Measurements from ENCODE around the gene IL27RA.

The IL27RA gene

GRCh38 chr19:14073261-14073924, 41.8 kb downstream of the IL27RA start:
- H3K4me3 ChIP-seq (ENCODE audit: control insufficient read depth in 1 of 7, extremely low read depth in 1 of 7, insufficient read depth in 4 of 7, low read depth in 2 of 7, low read length in 6 of 7) = peak overlapping the region; percentile 58 to 83 (median 75)
- H3K4me1 ChIP-seq (ENCODE audit: control extremely low read depth in 1 of 4, control insufficient read depth in 4 of 4, insufficient read depth in 4 of 4, low read length in 3 of 4) = peaks cover 5 to 44% (median 38%) of the 10 kb centered on the region in 4 experiments
- under 1% methylated on average over 91 of the region's 106 CpGs for WGBS (ENCODE audit: insufficient coverage)
- H3K27ac ChIP-seq (ENCODE audit: insufficient read depth in 1 of 2, low read depth in 1 of 2, low read length in 2 of 2, poor library complexity in 1 of 2, severe bottlenecking in 2 of 2) = peak overlapping the region in 1 of 2 experiments; percentile 54
- POLR2A ChIA-PET = interaction anchor here (0.5 to 1.2 kb wide), 3 partner anchors 11 to 44 kb away, joined by 3 to 4 read pairs (median 4); no protein-coding TSS in a partner anchor
- H3K36me3 ChIP-seq (ENCODE audit: control insufficient read depth in 4 of 4, insufficient read depth in 4 of 4, low read length in 3 of 4) = no peaks in the 10 kb centered on the region
- CTCF ChIA-PET = interaction anchor here (0.7 to 7.2 kb wide), 18 partner anchors 8 to 204 kb away, joined by 3 to 102 read pairs (median 5); partner anchors contain the start of genes IL27RA, PALM3 and PRKACA
- H3K9me3 ChIP-seq (ENCODE audit: control extremely low read depth in 1 of 5, control insufficient read depth in 4 of 5, insufficient read depth in 2 of 5, low read depth in 1 of 5, low read length in 4 of 5) = no peaks in the 10 kb centered on the region
- peak; percentile 76 to 86 (median 86) for DNase-seq
- no peaks in the 10 kb centered on the region for H3K27me3 ChIP-seq (replicated peaks in 2 of 5; ENCODE audit: control insufficient read depth in 4 of 5, insufficient read depth in 5 of 5, low read length in 4 of 5)

GRCh38 chr19:14073925-14074838, 42.6 kb downstream of the IL27RA start:
- no peaks in the 10 kb centered on the region for H3K9me3 ChIP-seq (ENCODE audit: control extremely low read depth in 1 of 5, control insufficient read depth in 4 of 5, insufficient read depth in 2 of 5, low read depth in 1 of 5, low read length in 4 of 5)
- peaks cover 5 to 46% (median 38%) of the 10 kb centered on the region in 4 experiments for H3K4me1 ChIP-seq (ENCODE audit: control extremely low read depth in 1 of 4, control insufficient read depth in 4 of 4, insufficient read depth in 4 of 4, low read length in 3 of 4)
- peak overlapping the region; percentile 58 to 83 (median 75) for H3K4me3 ChIP-seq (ENCODE audit: control insufficient read depth in 1 of 7, extremely low read depth in 1 of 7, insufficient read depth in 4 of 7, low read depth in 2 of 7, low read length in 6 of 7)
- 2% methylated on average over 32 of the region's 44 CpGs for WGBS (ENCODE audit: insufficient coverage)
- H3K27me3 ChIP-seq (replicated peaks in 2 of 5; ENCODE audit: control insufficient read depth in 4 of 5, insufficient read depth in 5 of 5, low read length in 4 of 5) = no peaks in the 10 kb centered on the region
- ChIA-PET POLR2A (interaction anchor here (0.6 to 1.2 kb wide), 2 partner anchors 11 to 17 kb away, joined by 3 to 4 read pairs; no protein-coding TSS in a partner anchor), CTCF (interaction anchor here (0.9 to 7.2 kb wide), 11 partner anchors 8 to 202 kb away, joined by 3 to 102 read pairs (median 5); partner anchors contain the start of genes IL27RA, PALM3 and PRKACA)
- DNase-seq = no peak
- no peaks in the 10 kb centered on the region for H3K36me3 ChIP-seq (ENCODE audit: control insufficient read depth in 4 of 4, insufficient read depth in 4 of 4, low read length in 3 of 4)
- H3K27ac ChIP-seq (ENCODE audit: insufficient read depth in 1 of 2, low read depth in 1 of 2, low read length in 2 of 2, poor library complexity in 1 of 2, severe bottlenecking in 2 of 2) = peak overlapping the region in 1 of 2 experiments; percentile 54

DNA sequence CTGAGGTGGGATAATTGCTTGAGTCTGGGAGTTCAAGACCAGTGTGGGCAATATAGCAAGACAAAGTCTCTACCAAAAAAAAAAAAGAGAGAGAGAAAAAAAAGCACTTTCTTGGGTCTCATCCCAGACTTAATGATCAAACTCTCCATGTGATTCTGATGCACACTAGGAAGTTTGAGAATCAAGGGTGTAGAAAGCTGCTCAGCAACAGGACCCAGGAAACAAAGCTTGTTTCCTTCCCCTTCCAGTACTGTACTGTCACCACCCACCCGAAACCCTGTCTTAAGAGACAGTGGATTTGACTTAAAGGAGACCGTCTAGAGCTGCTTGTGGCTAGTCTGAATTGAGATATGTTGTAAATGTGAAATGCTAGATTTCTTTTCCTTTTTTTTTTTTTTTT, 46.8 kb downstream of the IL27RA start:
- Histone ChIP-seq H3K27me3 (replicated peaks in 2 of 5; ENCODE audit: control insufficient read depth in 4 of 5, insufficient read depth in 5 of 5, low read length in 4 of 5) (no peaks in the 10 kb centered on the region), H3K9me3 (ENCODE audit: control extremely low read depth in 1 of 5, control insufficient read depth in 4 of 5, insufficient read depth in 2 of 5, low read depth in 1 of 5, low read length in 4 of 5) (no peaks in the 10 kb centered on the region), H3K4me1 (ENCODE audit: control extremely low read depth in 1 of 4, control insufficient read depth in 4 of 4, insufficient read depth in 4 of 4, low read length in 3 of 4) (peaks cover 8 to 48% (median 42%) of the 10 kb centered on the region in 4 experiments), H3K36me3 (ENCODE audit: control insufficient read depth in 4 of 4, insufficient read depth in 4 of 4, low read length in 3 of 4) (no peaks in the 10 kb centered on the region), H3K27ac (ENCODE audit: insufficient read depth in 1 of 2, low read depth in 1 of 2, low read length in 2 of 2, poor library complexity in 1 of 2, severe bottlenecking in 2 of 2) (no peak overlapping the region), H3K4me3 (ENCODE audit: control insufficient read depth in 1 of 7, extremely low read depth in 1 of 7, insufficient read depth in 4 of 7, low read depth in 2 of 7, low read length in 6 of 7) (no peak overlapping the region)
- POLR2A ChIA-PET = interaction anchor here (0.7 kb wide), 1 partner anchor 922 kb away, joined by 7 read pairs; no protein-coding TSS in a partner anchor
- no peak for DNase-seq
- CTCF ChIA-PET = interaction anchor here (0.7 to 1.7 kb wide), 8 partner anchors 9 to 294 kb away, joined by 3 to 4 read pairs (median 3); partner anchors contain the start of gene BRME1
- no CpG with 5 or more reads among the region's 2 CpGs for WGBS (ENCODE audit: insufficient coverage)

DNA sequence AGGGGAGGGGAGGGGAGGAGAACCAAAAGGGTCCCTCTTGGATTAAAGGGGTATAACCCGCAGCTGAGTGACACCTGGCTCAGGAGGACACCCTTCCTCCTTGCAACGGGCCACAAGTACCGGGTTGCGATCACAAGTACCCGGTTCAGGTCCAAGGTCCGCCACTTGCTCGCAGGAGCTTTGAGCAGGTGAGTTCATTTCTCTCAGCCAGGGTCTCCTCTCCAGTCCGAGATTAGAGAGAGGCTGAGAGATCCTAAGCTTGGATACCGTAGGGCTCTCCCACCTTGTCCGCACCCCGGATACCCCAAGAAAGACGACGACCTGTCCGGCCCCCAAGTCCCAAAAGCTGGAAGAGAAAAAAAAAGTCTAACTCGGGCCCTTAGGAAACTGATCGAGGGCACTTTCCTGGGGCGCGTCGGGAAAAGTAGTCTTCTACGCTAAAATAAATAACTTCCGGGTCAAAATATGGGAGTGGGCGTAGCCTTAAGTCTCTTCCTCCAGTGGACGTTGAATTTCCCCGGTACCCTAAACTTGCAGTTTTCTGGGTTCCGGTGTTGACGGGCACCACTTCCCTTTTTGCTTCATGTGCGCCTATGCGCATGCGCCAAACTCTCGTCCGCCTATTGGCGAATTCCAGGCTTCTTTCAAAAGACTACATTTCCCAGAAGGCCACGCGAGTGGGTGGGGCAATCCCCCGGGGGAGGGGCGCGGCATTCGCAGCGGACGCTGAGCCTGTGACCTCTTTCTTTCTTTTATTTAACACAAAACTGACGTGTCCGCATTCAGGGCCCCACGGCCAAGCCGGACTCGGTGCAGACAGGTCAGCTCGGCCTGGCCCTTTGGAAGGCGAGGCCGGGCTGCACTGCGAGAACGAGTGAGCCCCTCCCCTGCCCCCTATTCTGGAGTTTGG, 49.6 kb downstream of the IL27RA start:
- ChIA-PET POLR2A (interaction anchor here (0.5 to 1.5 kb wide), 6 partner anchors 9 to 234 kb away, joined by 3 to 5 read pairs (median 3); no protein-coding TSS in a partner anchor), CTCF (interaction anchor here (0.6 to 3.4 kb wide), 8 partner anchors 8 to 218 kb away, joined by 3 to 11 read pairs (median 4); partner anchors contain the start of gene MISP3)
- H3K4me1 ChIP-seq (ENCODE audit: control extremely low read depth in 1 of 4, control insufficient read depth in 4 of 4, insufficient read depth in 4 of 4, low read length in 3 of 4) = peaks cover 2 to 26% (median 21%) of the 10 kb centered on the region in 4 experiments
- WGBS (ENCODE audit: insufficient coverage) = under 1% methylated on average over 46 of the region's 50 CpGs
- H3K36me3 ChIP-seq (ENCODE audit: control insufficient read depth in 4 of 4, insufficient read depth in 4 of 4, low read length in 3 of 4) = peaks cover 0 to 3% (median 0%) of the 10 kb centered on the region in 4 experiments
- H3K27ac ChIP-seq (ENCODE audit: insufficient read depth in 1 of 2, low read depth in 1 of 2, low read length in 2 of 2, poor library complexity in 1 of 2, severe bottlenecking in 2 of 2) = peak overlapping the region; percentile 79 to 91
- no peaks in the 10 kb centered on the region for H3K9me3 ChIP-seq (ENCODE audit: control extremely low read depth in 1 of 5, control insufficient read depth in 4 of 5, insufficient read depth in 2 of 5, low read depth in 1 of 5, low read length in 4 of 5)
- H3K4me3 ChIP-seq (ENCODE audit: control insufficient read depth in 1 of 7, extremely low read depth in 1 of 7, insufficient read depth in 4 of 7, low read depth in 2 of 7, low read length in 6 of 7) = peak overlapping the region; percentile 76 to 91 (median 83)
- H3K27me3 ChIP-seq (replicated peaks in 2 of 5; ENCODE audit: control insufficient read depth in 4 of 5, insufficient read depth in 5 of 5, low read length in 4 of 5) = no peaks in the 10 kb centered on the region
- DNase-seq = peak; percentile 99 to 100 (median 99)

- no peaks in the 10 kb centered on the region for H3K9me3 ChIP-seq (ENCODE audit: control extremely low read depth in 1 of 5, control insufficient read depth in 4 of 5, insufficient read depth in 2 of 5, low read depth in 1 of 5, low read length in 4 of 5)
- no peaks in the 10 kb centered on the region for H3K27me3 ChIP-seq (replicated peaks in 2 of 5; ENCODE audit: control insufficient read depth in 4 of 5, insufficient read depth in 5 of 5, low read length in 4 of 5)
- peaks cover 0 to 4% (median 2%) of the 10 kb centered on the region in 4 experiments for H3K36me3 ChIP-seq (ENCODE audit: control insufficient read depth in 4 of 4, insufficient read depth in 4 of 4, low read length in 3 of 4)
- 36% methylated on average over 16 of the region's 24 CpGs for WGBS (ENCODE audit: insufficient coverage)
- peak overlapping the region; percentile 76 to 91 (median 83) for H3K4me3 ChIP-seq (ENCODE audit: control insufficient read depth in 1 of 7, extremely low read depth in 1 of 7, insufficient read depth in 4 of 7, low read depth in 2 of 7, low read length in 6 of 7)
- peaks cover 2 to 24% (median 20%) of the 10 kb centered on the region in 4 experiments for H3K4me1 ChIP-seq (ENCODE audit: control extremely low read depth in 1 of 4, control insufficient read depth in 4 of 4, insufficient read depth in 4 of 4, low read length in 3 of 4)
- CTCF ChIA-PET = interaction anchor here (1.4 to 3.4 kb wide), 6 partner anchors 7 to 200 kb away, joined by 3 to 12 read pairs (median 9); partner anchors contain the start of gene MISP3
- POLR2A ChIA-PET = interaction anchor here (0.5 to 1.5 kb wide), 6 partner anchors 8 to 235 kb away, joined by 3 to 5 read pairs (median 3); no protein-coding TSS in a partner anchor
- peak overlapping the region in 1 of 2 experiments; percentile 91 for H3K27ac ChIP-seq (ENCODE audit: insufficient read depth in 1 of 2, low read depth in 1 of 2, low read length in 2 of 2, poor library complexity in 1 of 2, severe bottlenecking in 2 of 2)
- peak in 2 of 3 donors; percentile 40 to 42 for DNase-seq
Observed at GRCh38 chr19:14081797-14082674, 50.5 kb downstream of the IL27RA start.

Measured in common myeloid progenitor, CD34-positive (primary cell).